Sigmoid colon (tissue), 7 donors: ENCODE results near the gene ZNF701. TPM values are rescaled to one million over a fixed set of nuclear protein-coding genes. Genes with fewer than 3 reads are reported as not detected.
"Not testable (repeated sequence)": the region's sequence is repeated elsewhere in the genome, so short reads cannot be mapped to it uniquely, and the experiment has no call there.

Experiments used
- DNase-seq: peaks from one replicate; pipeline ENCODE4 v3.0.0-alpha.2; 2019
- H3K27ac ChIP-seq, 4 donors: fragments of 200-600 bp; sonication (generic); one replicate each; pipeline ENCODE4 v1.5.1; 2016 to 2019; ENCODE audit warnings: mild to moderate bottlenecking in 1 of 4
- H3K27me3 ChIP-seq, 3 donors: fragments of 200-600 bp; sonication (generic); one replicate each; pipeline ENCODE4 v1.5.1; 2019; ENCODE audit warnings: mild to moderate bottlenecking in 1 of 3
- H3K36me3 ChIP-seq, 4 donors: fragments of 200-600 bp; sonication (generic); one replicate each; pipeline ENCODE4 v1.5.1; 2016 to 2019
- H3K4me1 ChIP-seq, 4 donors: fragments of 200-600 bp; sonication (generic); one replicate each; pipeline ENCODE4 v1.5.1; 2017 to 2019
- H3K4me3 ChIP-seq, 4 donors: fragments of 200-600 bp; sonication (generic); one replicate each; pipeline ENCODE4 v1.5.1; 2017 to 2019; ENCODE audit warnings: mild to moderate bottlenecking in 2 of 4, moderate library complexity in 1 of 4
- H3K9me3 ChIP-seq, 4 donors: fragments of 200-600 bp in 3 of 4; sonication (generic) in 3 of 4; one replicate each; pipeline versions ENCODE4 v1.5.1 to v1.6.1; 2013 to 2019
- EP300 ChIP-seq, 4 donors: sonication (generic); formaldehyde crosslinking; IDR thresholded peaks; one replicate each; pipeline ENCODE4 v1.6.1; 2017; ENCODE audit warnings: antibody characterized with exemption in 4 of 4
- POLR2A ChIP-seq, 2 donors: fragments of 450-650 bp; IDR thresholded peaks; one replicate each; pipeline ENCODE4 v1.6.1; 2016; ENCODE audit warnings: antibody characterized with exemption in 2 of 2, mild to moderate bottlenecking in 2 of 2, moderate library complexity in 2 of 2
- POLR2AphosphoS5 ChIP-seq, 4 donors: sonication (generic); formaldehyde crosslinking; IDR thresholded peaks; one replicate each; pipeline ENCODE4 v1.6.1; 2017; ENCODE audit warnings: antibody characterized with exemption in 4 of 4
- WGBS, 2 donors: extraction: QIAGEN DNeasy Blood & Tissue Kit; methylation state at CpG; one replicate each; pipeline ENCODE4 v1.1.7; 2013; 5-methylcytosine and 5-hydroxymethylcytosine counted together
- intact Hi-C: fragments of 100-400 bp; cut with DNase I; formaldehyde crosslinking; loops from one replicate; pipeline ENCODE4 v1.15.1; 2023
- polyA plus RNA-seq, 3 donors: library from polyadenylated mRNA; stranded (reverse); fragments of 200-250 nt; gene quantifications; one replicate each; pipeline ENCODE4 v1.2.3, GENCODE V29; 2013
- total RNA-seq, 4 donors: library from RNA; depleted of rRNA; stranded (reverse); fragments of >200 nt; gene quantifications; one replicate each; pipeline ENCODE4 v1.1.0, GENCODE V29; 2016
- TF ChIP-seq, protein P1 (sequence below), 4 experiments: fragments of 450-650 bp in 3 of 4; fragments of 200-600 bp in 1 of 4; IDR thresholded peaks; one replicate each; pipeline ENCODE4 v1.5.1; 2016 to 2019; ENCODE audit warnings: antibody characterized with exemption in 4 of 4, mild to moderate bottlenecking in 3 of 4, moderate library complexity in 2 of 4
- donor health status: healthy with polysubstance abuse.
- donor health status: Bipolar disorder and iron deficiency.
- donor health status: healthy.

The ZNF701 gene
- total and polyA plus RNA-seq, 7 donors: 4.8 to 22.4 (median 12.4) TPM

DNA sequence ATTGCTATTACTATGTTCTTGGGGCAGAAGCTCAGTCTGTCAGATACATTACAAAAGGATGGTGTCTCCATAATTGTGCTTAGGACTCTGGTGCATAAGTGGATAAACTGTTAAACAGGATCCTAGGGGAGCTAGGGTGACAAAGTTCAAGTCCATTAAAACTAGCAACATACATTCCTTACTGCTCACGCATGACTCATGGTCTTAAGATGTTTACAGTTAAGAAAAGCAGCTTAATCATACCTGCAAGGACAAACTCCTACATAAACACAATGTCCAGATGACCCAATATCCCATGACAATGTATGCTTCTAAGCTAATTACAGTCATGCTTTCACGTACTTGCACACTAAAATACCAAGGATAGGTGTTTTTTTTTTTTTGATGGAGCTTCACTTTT lies 3.5 kb upstream of the ZNF701 start:
- no peak for DNase-seq
- 89 to 95% methylated on average over 2 of the region's 2 CpGs for WGBS, 2 donors
- no peak overlapping the region for H3K4me3 ChIP-seq
- TF ChIP-seq EP300 (IDR thresholded peaks at IDR 0.05): no peak
- peaks cover 0 to 21% (median 0%) of the 10 kb centered on the region in 4 donors for H3K9me3 ChIP-seq
- no peak overlapping the region for H3K27ac ChIP-seq
- intact Hi-C loops: no loop called here
- peaks cover 0 to 20% (median 12%) of the 10 kb centered on the region in 4 donors for H3K4me1 ChIP-seq
- H3K36me3 ChIP-seq: peaks cover 0 to 15% (median 3%) of the 10 kb centered on the region in 4 donors
- H3K27me3 ChIP-seq: no peaks in the 10 kb centered on the region

DNA sequence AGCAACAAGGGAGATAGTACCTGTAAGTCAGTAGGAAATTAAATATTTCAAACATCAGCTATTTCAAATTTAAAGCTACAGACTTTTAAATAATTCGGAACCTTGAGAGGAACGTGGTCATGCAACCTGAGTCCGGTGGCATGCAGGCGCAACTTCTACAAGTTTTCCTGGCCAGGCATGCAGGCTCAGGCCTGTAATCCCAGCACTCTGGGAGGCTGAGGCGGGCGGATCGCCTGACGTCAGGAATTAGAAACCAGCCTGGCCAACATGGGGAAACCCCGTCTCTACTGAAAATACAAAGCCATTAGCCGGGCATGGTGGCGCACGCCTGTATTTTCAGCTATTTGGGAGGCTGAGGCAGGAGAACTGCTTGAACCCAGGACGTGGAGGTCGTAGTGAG lies 2.2 kb upstream of the ZNF701 start:
- Histone ChIP-seq H3K27me3 (no peaks in the 10 kb centered on the region), H3K9me3 (peaks cover 0 to 10% (median 0%) of the 10 kb centered on the region in 4 donors), H3K27ac (no peak overlapping the region), H3K4me3 (no peak overlapping the region), H3K4me1 (peaks cover 0 to 21% (median 13%) of the 10 kb centered on the region in 4 donors), H3K36me3 (peaks cover 0 to 9% (median 3%) of the 10 kb centered on the region in 4 donors)
- WGBS, 2 donors: 97% methylated on average over 14 of the region's 14 CpGs
- no peak for TF ChIP-seq POLR2AphosphoS5 (IDR thresholded peaks at IDR 0.05)
- TF ChIP-seq EP300 (IDR thresholded peaks at IDR 0.05): no peak
- TF ChIP-seq, protein P1, sequence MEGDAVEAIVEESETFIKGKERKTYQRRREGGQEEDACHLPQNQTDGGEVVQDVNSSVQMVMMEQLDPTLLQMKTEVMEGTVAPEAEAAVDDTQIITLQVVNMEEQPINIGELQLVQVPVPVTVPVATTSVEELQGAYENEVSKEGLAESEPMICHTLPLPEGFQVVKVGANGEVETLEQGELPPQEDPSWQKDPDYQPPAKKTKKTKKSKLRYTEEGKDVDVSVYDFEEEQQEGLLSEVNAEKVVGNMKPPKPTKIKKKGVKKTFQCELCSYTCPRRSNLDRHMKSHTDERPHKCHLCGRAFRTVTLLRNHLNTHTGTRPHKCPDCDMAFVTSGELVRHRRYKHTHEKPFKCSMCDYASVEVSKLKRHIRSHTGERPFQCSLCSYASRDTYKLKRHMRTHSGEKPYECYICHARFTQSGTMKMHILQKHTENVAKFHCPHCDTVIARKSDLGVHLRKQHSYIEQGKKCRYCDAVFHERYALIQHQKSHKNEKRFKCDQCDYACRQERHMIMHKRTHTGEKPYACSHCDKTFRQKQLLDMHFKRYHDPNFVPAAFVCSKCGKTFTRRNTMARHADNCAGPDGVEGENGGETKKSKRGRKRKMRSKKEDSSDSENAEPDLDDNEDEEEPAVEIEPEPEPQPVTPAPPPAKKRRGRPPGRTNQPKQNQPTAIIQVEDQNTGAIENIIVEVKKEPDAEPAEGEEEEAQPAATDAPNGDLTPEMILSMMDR (IDR thresholded peaks at IDR 0.05): no peak
- no peak for TF ChIP-seq POLR2A (IDR thresholded peaks at IDR 0.05)
- intact Hi-C loops: no loop called here
- DNase-seq: no peak

DNA sequence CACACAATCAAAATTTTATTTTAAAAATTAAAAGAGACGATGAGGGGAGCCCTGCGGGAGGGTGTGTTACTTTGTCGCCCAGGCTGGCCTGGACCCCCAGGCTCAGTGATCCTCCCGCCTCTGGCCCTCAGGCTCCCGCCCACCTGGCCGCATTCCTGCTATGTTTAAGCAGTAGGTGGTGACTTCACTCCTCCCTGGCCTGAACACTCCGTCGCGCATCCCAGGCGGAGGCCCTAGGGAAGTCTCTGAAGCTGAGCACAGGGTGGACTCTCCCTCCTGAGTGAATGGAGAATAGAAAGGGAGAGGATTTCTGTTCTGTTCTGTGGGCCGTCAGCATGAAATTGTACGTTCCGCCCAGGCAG lies 468 bp upstream of the ZNF701 start:
- H3K4me3 ChIP-seq: peak overlapping the region; percentile 57 to 84 (median 64)
- peak overlapping the region; percentile 83 to 87 (median 85) for H3K27ac ChIP-seq
- peaks cover 0 to 21% (median 13%) of the 10 kb centered on the region in 4 donors for H3K4me1 ChIP-seq
- H3K27me3 ChIP-seq, H3K9me3 ChIP-seq, intact Hi-C loops: not testable (repeated sequence)
- H3K36me3 ChIP-seq: peaks cover 0 to 23% (median 5%) of the 10 kb centered on the region in 4 donors
- DNase-seq: peak; percentile 75
- WGBS, 2 donors: 16 to 33% methylated on average over 13 of the region's 13 CpGs

DNA sequence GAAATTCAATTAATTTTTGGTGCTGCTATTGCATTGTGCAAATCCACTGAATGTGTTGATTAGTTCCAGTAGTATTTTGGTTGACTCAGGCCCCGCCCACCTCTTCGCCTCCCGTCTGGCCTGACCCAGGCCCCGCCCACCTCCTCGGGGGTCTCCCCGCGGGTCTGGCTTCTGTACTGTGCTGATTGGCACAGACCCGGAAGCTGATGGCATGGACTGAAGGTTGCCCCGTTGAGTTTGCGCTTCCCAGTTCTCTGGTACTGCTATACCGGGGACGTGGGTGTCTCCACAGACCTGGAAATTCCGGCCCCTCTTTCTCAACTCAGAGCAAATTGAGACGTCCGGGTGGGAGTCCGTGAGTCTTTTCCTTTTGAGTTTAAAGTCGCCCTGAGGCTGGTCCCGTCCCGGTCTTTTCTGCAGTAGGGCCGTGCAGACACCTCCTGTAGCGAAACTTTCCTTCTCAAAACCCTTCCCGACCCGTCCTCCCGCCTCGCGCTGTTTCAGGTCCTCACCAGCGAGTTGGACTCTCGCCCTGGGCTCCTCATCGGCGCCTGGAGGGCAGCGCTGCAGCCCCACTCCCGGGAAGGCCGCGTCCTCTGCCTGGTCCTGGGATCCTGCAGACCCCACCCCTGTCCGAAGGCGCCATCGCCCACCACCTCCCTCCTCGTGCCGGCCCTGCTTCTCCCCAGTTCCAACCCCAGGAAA lies 14.8 kb downstream of the ZNF701 start:
- TF ChIP-seq, protein P1 (IDR thresholded peaks at IDR 0.05): no peak
- TF ChIP-seq POLR2AphosphoS5 (IDR thresholded peaks at IDR 0.05) (no peak), EP300 (IDR thresholded peaks at IDR 0.05) (no peak), POLR2A (IDR thresholded peaks at IDR 0.05) (no peak)
- intact Hi-C loops: no loop called here
- no peaks in the 10 kb centered on the region for H3K27me3 ChIP-seq
- H3K27ac ChIP-seq: peak overlapping the region in 1 of 4 donors; percentile 49
- H3K36me3 ChIP-seq: peaks cover 8 to 58% (median 26%) of the 10 kb centered on the region in 4 donors
- 68 to 83% methylated on average over 39 of the region's 39 CpGs for WGBS, 2 donors
- DNase-seq: no peak
- H3K4me3 ChIP-seq: peak overlapping the region in 1 of 4 donors; percentile 40
- peaks cover 0 to 35% (median 0%) of the 10 kb centered on the region in 4 donors for H3K9me3 ChIP-seq
- peaks cover 0 to 7% (median 0%) of the 10 kb centered on the region in 4 donors for H3K4me1 ChIP-seq

DNA sequence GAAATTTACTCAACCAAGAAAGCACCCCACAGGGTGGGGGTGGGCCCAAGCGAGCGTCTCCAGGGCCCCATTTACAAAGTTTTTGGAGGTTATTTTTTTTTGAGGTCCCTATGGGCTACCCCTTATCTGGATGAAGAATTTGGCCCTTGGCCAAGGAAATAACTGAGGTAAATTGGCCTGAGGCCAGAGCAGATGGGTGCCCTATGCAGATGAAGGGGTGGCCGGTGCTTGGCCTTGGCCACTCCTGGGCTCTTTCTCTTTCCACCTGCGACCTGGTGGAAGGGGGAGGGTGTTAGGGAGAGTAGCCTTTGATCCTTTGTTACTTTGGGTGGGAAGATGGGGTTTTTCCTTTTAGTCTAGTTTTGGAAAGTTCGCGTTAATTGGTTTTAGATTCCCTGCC lies 15.5 kb downstream of the ZNF701 start:
- intact Hi-C loops: no loop called here
- no peaks in the 10 kb centered on the region for H3K27me3 ChIP-seq
- TF ChIP-seq POLR2A (IDR thresholded peaks at IDR 0.05) (no peak), EP300 (IDR thresholded peaks at IDR 0.05) (no peak), POLR2AphosphoS5 (IDR thresholded peaks at IDR 0.05) (no peak)
- TF ChIP-seq, protein P1 (IDR thresholded peaks at IDR 0.05): no peak
- peaks cover 0 to 35% (median 0%) of the 10 kb centered on the region in 4 donors for H3K9me3 ChIP-seq
- peaks cover 0 to 7% (median 0%) of the 10 kb centered on the region in 4 donors for H3K4me1 ChIP-seq
- peaks cover 8 to 58% (median 23%) of the 10 kb centered on the region in 4 donors for H3K36me3 ChIP-seq
- peak overlapping the region in 1 of 4 donors; percentile 49 for H3K27ac ChIP-seq
- 94 to 97% methylated on average over 6 of the region's 6 CpGs for WGBS, 2 donors
- H3K4me3 ChIP-seq: peak overlapping the region in 1 of 4 donors; percentile 40
- DNase-seq: no peak
